ENCODE results near the gene SRGAP1.
"Not testable (repeated sequence)": the region's sequence is repeated elsewhere in the genome, so short reads cannot be mapped to it uniquely, and the experiment has no call there.

The SRGAP1 gene

DNA sequence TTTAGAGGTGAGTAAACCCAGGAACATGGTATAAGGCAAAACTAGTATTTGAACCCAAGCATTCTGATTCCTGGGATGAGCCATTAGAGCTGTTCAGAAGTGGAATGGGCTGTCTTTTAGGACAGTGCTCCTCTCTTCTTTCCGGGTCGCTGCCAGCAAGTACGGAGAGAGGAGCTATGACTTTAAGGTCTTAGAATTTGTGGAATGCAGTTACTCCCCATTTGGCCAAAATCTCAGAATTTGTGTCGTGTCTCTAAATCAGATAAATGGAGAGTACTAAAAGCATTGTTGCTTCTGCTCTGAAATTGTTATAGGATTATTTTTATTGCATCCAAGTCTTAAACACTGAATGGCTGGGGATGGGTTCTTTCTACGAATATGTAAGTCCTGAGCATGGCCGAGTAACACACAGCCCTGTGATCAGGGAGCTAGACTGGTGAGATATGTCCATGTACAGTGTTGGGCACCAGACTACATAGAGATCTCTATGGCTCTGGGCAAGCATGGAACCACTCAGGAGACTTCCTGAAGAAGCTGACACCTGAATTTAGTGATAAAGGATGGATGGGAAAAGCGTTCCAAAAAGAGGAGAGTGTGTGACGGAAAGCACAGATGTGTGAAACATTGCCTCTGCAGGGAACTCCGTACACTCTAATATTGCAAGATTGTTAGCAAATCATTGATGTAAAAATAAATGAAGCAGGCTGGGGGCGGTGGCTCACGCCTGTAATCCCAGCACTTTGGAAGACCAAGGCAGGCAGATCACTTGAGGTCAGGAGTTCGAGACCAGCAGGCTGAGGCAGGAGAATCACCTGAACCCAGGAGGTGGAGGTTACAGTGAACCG, 184.7 kb downstream of the SRGAP1 start:
- TF ChIP-seq, protein P1, sequence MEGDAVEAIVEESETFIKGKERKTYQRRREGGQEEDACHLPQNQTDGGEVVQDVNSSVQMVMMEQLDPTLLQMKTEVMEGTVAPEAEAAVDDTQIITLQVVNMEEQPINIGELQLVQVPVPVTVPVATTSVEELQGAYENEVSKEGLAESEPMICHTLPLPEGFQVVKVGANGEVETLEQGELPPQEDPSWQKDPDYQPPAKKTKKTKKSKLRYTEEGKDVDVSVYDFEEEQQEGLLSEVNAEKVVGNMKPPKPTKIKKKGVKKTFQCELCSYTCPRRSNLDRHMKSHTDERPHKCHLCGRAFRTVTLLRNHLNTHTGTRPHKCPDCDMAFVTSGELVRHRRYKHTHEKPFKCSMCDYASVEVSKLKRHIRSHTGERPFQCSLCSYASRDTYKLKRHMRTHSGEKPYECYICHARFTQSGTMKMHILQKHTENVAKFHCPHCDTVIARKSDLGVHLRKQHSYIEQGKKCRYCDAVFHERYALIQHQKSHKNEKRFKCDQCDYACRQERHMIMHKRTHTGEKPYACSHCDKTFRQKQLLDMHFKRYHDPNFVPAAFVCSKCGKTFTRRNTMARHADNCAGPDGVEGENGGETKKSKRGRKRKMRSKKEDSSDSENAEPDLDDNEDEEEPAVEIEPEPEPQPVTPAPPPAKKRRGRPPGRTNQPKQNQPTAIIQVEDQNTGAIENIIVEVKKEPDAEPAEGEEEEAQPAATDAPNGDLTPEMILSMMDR (IDR thresholded peaks at IDR 0.05; ENCODE audit: control insufficient read depth, insufficient read depth, low read depth, low read length, missing control alignments), result no peak
- no peak overlapping the region for H3K4me3 ChIP-seq (ENCODE audit: control insufficient read depth, low read depth, low read length)
- no peak for DNase-seq (ENCODE audit: low read depth)

DNA sequence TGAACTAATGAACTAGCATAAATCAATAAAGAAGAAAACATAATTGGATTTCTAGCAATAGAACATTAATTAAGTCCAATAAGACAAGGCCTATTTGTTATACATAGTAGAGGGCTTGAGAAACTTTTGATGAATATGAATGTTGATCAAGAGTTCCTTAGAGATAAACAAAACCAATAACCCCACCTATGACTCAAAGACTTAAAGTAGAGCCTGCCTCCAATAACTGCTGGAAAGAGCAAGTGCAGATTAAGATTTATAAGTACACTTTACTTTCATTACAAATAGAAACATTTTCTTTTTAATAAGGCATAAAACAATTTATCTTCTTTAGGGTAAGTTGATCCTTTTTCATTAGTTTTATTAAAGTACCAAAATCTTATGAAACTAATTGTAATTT, 185.7 kb downstream of the SRGAP1 start:
- H3K4me3 ChIP-seq (ENCODE audit: control insufficient read depth, low read depth, low read length), result no peak overlapping the region
- TF ChIP-seq, protein P1 (IDR thresholded peaks at IDR 0.05; ENCODE audit: control insufficient read depth, insufficient read depth, low read depth, low read length, missing control alignments), result no peak
- DNase-seq (ENCODE audit: low read depth), result no peak

DNA sequence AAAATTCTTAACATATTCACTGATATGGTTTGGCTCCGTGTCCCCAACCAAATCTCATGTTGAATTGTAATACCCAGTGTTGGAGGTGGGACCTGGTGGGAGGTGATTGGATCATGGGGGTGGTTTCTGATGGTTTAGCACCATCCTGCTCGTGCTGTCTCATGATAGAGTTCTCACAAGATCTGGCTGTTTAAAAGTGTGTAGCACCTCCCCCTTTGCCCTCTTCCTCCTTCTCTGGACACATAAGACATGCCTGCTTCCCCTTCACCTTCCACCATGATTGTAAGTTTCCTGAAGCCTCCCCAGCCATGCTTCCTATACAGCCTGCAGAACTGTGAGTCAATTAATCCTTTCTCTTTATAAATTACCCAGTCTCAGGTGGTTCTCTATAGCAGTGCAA, 189.6 kb downstream of the SRGAP1 start:
- not testable (repeated sequence) for DNase-seq (ENCODE audit: low read depth); H3K4me3 ChIP-seq (ENCODE audit: control insufficient read depth, low read depth, low read length)

DNA sequence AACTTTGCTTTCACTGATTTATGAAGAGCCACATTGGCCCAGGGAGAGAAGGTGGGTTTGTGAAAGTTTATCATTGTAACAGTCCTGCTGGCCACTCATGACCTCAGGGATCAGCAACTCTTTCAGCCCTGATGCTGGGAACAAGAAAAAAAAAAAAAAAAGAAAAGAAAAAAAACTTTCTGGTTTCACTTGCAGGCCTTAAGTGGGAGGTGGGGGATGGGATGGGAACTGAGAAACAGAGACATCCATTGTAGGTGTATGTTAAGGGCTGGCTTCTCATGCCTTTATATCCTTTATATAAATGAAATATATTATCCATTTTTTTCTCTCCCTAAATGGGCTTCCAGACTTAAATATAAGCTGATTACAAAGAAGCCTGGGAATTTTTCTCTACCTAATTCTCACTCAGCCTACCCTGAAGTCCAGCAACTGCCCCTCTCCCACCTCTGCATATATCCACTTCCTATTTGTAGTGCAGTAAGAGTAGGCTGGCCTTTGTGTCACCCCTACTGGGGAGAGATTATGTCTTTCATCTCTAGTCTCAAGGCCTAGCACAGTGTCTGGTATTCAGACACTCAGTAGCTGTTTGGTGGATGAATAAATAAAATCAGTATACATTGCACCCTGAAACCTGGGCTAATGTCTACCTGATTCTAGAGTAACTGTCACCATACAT, 190.5 kb downstream of the SRGAP1 start:
- TF ChIP-seq, protein P1 (IDR thresholded peaks at IDR 0.05; ENCODE audit: control insufficient read depth, insufficient read depth, low read depth, low read length, missing control alignments), result no peak
- no peak for DNase-seq (ENCODE audit: low read depth)
- H3K4me3 ChIP-seq (ENCODE audit: control insufficient read depth, low read depth, low read length), result no peak overlapping the region

DNA sequence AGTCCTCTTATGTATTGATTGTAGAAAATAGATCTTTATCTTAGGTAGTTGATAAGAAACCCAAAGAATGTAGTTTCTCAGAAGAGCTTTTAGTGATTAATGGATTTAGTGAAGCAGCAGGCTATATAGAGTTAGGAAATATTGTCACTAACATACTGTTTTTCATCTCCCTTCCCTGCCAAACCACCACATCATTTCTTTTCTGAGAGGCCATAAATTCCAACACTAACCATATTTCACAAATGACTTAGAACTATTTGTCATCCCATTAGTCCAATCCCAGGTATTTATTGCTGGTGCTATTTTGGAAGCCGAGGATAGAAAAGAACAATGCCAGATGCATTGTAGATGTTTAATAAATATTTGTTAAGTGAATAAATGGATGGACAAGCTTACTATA, 191.9 kb downstream of the SRGAP1 start:
- TF ChIP-seq, protein P1 (IDR thresholded peaks at IDR 0.05; ENCODE audit: control insufficient read depth, insufficient read depth, low read depth, low read length, missing control alignments), result no peak
- no peak overlapping the region for H3K4me3 ChIP-seq (ENCODE audit: control insufficient read depth, low read depth, low read length)
- DNase-seq (ENCODE audit: low read depth), result peak; percentile 38

DNA sequence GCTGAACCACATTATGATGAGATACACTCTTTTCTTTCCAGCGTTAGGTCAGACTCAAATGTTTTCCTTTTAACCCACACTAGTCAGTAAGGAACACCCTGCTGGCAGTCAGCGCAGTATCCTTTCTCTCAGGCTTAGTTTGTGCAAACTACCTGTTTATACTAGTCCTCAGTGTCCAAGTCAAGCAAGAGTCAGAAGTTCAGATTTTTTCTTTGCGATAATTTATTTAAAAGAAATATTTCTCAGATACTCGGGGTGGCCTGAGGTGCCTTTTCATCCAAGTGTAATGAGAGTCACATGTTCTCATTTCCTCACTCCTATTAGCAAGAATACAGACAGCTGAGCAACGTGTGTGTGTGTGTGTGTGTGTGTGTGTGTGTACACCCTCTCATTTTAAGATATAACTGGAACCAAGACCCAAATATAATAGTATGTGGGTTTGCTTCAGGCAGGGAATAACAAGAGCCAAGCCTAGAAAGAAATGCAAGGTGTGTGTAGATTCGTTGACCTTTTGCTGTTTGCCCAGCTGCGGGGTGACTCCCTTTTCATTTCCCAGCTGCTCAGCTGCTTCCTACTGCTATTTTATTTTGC, 194.9 kb downstream of the SRGAP1 start:
- TF ChIP-seq, protein P1 (IDR thresholded peaks at IDR 0.05; ENCODE audit: control insufficient read depth, insufficient read depth, low read depth, low read length, missing control alignments), result no peak
- DNase-seq (ENCODE audit: low read depth), result no peak
- H3K4me3 ChIP-seq (ENCODE audit: control insufficient read depth, low read depth, low read length), result no peak overlapping the region

DNA sequence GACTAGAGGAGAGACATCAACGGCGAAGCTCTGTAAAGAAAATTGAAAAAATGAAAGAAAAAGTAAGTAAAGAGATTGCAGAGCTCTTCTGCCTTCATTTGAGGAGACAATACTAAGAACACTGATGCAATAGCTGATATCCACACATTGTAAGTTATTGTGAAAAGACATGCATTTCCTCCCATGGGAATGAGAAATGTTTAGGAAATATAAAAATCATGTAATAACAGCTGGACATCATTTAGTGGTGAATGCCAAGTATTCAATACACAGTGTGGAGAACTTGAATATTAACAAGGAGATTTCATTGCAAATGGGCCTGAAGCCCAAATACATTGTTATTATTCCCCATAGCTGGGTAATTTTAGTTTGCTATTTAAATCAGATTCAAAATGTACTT, 198.4 kb downstream of the SRGAP1 start:
- TF ChIP-seq, protein P1 (IDR thresholded peaks at IDR 0.05; ENCODE audit: control insufficient read depth, insufficient read depth, low read depth, low read length, missing control alignments), result no peak
- DNase-seq (ENCODE audit: low read depth), result peak; percentile 72
- H3K4me3 ChIP-seq (ENCODE audit: control insufficient read depth, low read depth, low read length), result no peak overlapping the region
